ENCODE data around the gene LOX.
A peak's percentile ranks its signal among the peaks of the same experiment; 100 is the strongest.

The LOX gene

GRCh38 chr5:122085041-122085440 lies 7.0 kb upstream of the LOX start:
- DNase-seq (ENCODE audit: low spot score in 2 of 2) (no peak), ATAC-seq (ENCODE audit: low read depth) (no peak)
- H3K4me3 Mint-ChIP-seq, result no peak overlapping the region
- H3K4me1 Mint-ChIP-seq, result no peaks in the 10 kb centered on the region
- no peak overlapping the region for H3K27ac Mint-ChIP-seq
- H3K27me3 Mint-ChIP-seq, result peaks cover 9% of the 10 kb centered on the region
- no peaks in the 10 kb centered on the region for H3K9me3 Mint-ChIP-seq
- no peaks in the 10 kb centered on the region for H3K36me3 Mint-ChIP-seq

GRCh38 chr5:122083535-122083934 lies 5.5 kb upstream of the LOX start:
- ATAC-seq (ENCODE audit: low read depth) (no peak), DNase-seq (ENCODE audit: low spot score in 2 of 2) (no peak)
- Mint-ChIP-seq H3K27me3 (peaks cover 16% of the 10 kb centered on the region), H3K9me3 (no peaks in the 10 kb centered on the region), H3K36me3 (no peaks in the 10 kb centered on the region), H3K4me3 (no peak overlapping the region), H3K4me1 (no peaks in the 10 kb centered on the region), H3K27ac (no peak overlapping the region)

GRCh38 chr5:122081541-122081940 lies 3.5 kb upstream of the LOX start:
- H3K27me3 Mint-ChIP-seq, result peaks cover 24% of the 10 kb centered on the region
- H3K4me3 Mint-ChIP-seq, result no peak overlapping the region
- ATAC-seq (ENCODE audit: low read depth), result no peak
- H3K36me3 Mint-ChIP-seq, result no peaks in the 10 kb centered on the region
- no peak for DNase-seq (ENCODE audit: low spot score in 2 of 2)
- peaks cover 10% of the 10 kb centered on the region for H3K4me1 Mint-ChIP-seq
- no peaks in the 10 kb centered on the region for H3K9me3 Mint-ChIP-seq
- H3K27ac Mint-ChIP-seq, result no peak overlapping the region

GRCh38 chr5:122077366-122078115 lies 518 bp downstream of the LOX start:
- H3K9me3 Mint-ChIP-seq, result no peaks in the 10 kb centered on the region
- H3K4me1 Mint-ChIP-seq, result peaks cover 10% of the 10 kb centered on the region
- peak overlapping the region; percentile 62 for H3K4me3 Mint-ChIP-seq
- ATAC-seq (ENCODE audit: low read depth) (no peak), DNase-seq (ENCODE audit: low spot score in 2 of 2) (no peak)
- H3K27ac Mint-ChIP-seq, result no peak overlapping the region
- peaks cover 25% of the 10 kb centered on the region for H3K27me3 Mint-ChIP-seq
- no peaks in the 10 kb centered on the region for H3K36me3 Mint-ChIP-seq

GRCh38 chr5:122076669-122077365 lies 1.2 kb downstream of the LOX start:
- no peaks in the 10 kb centered on the region for H3K36me3 Mint-ChIP-seq
- H3K4me3 Mint-ChIP-seq, result peak overlapping the region; percentile 62
- H3K9me3 Mint-ChIP-seq, result no peaks in the 10 kb centered on the region
- H3K27me3 Mint-ChIP-seq, result peaks cover 25% of the 10 kb centered on the region
- ATAC-seq (ENCODE audit: low read depth) (peak; percentile 39), DNase-seq (ENCODE audit: low spot score in 2 of 2) (no peak)
- peaks cover 10% of the 10 kb centered on the region for H3K4me1 Mint-ChIP-seq
- H3K27ac Mint-ChIP-seq, result no peak overlapping the region

- Mint-ChIP-seq H3K27me3 (peaks cover 25% of the 10 kb centered on the region), H3K27ac (no peak overlapping the region), H3K9me3 (no peaks in the 10 kb centered on the region), H3K4me1 (peaks cover 10% of the 10 kb centered on the region), H3K36me3 (no peaks in the 10 kb centered on the region), H3K4me3 (no peak overlapping the region)
- ATAC-seq (ENCODE audit: low read depth) (no peak), DNase-seq (ENCODE audit: low spot score in 2 of 2) (no peak)
Measured at GRCh38 chr5:122076050-122076461, 2.0 kb downstream of the LOX start.

GRCh38 chr5:122073864-122074263 lies 4.2 kb downstream of the LOX start:
- ATAC-seq (ENCODE audit: low read depth) (no peak), DNase-seq (ENCODE audit: low spot score in 2 of 2) (no peak)
- H3K27me3 Mint-ChIP-seq, result peaks cover 12% of the 10 kb centered on the region
- H3K36me3 Mint-ChIP-seq, result no peaks in the 10 kb centered on the region
- no peak overlapping the region for H3K27ac Mint-ChIP-seq
- no peaks in the 10 kb centered on the region for H3K9me3 Mint-ChIP-seq
- H3K4me3 Mint-ChIP-seq, result no peak overlapping the region
- peaks cover 10% of the 10 kb centered on the region for H3K4me1 Mint-ChIP-seq

- no peak overlapping the region for H3K4me3 Mint-ChIP-seq
- ATAC-seq (ENCODE audit: low read depth) (no peak), DNase-seq (ENCODE audit: low spot score in 2 of 2) (no peak)
- H3K4me1 Mint-ChIP-seq, result peaks cover 6% of the 10 kb centered on the region
- no peak overlapping the region for H3K27ac Mint-ChIP-seq
- no peaks in the 10 kb centered on the region for H3K9me3 Mint-ChIP-seq
- H3K36me3 Mint-ChIP-seq, result no peaks in the 10 kb centered on the region
- H3K27me3 Mint-ChIP-seq, result peaks cover 9% of the 10 kb centered on the region
Measured at GRCh38 chr5:122073018-122073417, 5.0 kb downstream of the LOX start.

GRCh38 chr5:122067390-122067789 lies 10.7 kb downstream of the LOX start:
- Mint-ChIP-seq H3K4me1 (no peaks in the 10 kb centered on the region), H3K27me3 (no peaks in the 10 kb centered on the region), H3K36me3 (no peaks in the 10 kb centered on the region), H3K9me3 (no peaks in the 10 kb centered on the region), H3K27ac (no peak overlapping the region), H3K4me3 (no peak overlapping the region)
- no peak for DNase-seq (ENCODE audit: low spot score in 2 of 2)
- ATAC-seq (ENCODE audit: low read depth), result no peak

- H3K4me1 Mint-ChIP-seq, result no peaks in the 10 kb centered on the region
- H3K27ac Mint-ChIP-seq, result no peak overlapping the region
- ATAC-seq (ENCODE audit: low read depth), result no peak
- no peaks in the 10 kb centered on the region for H3K36me3 Mint-ChIP-seq
- no peak overlapping the region for H3K4me3 Mint-ChIP-seq
- H3K27me3 Mint-ChIP-seq, result no peaks in the 10 kb centered on the region
- no peaks in the 10 kb centered on the region for H3K9me3 Mint-ChIP-seq
- DNase-seq (ENCODE audit: low spot score in 2 of 2), result no peak
Measured at GRCh38 chr5:122064992-122065391, 13.1 kb downstream of the LOX start.

GRCh38 chr5:122063836-122064235 lies 14.2 kb downstream of the LOX start:
- Mint-ChIP-seq H3K27me3 (no peaks in the 10 kb centered on the region), H3K27ac (no peak overlapping the region), H3K4me3 (no peak overlapping the region), H3K36me3 (no peaks in the 10 kb centered on the region), H3K4me1 (no peaks in the 10 kb centered on the region), H3K9me3 (no peaks in the 10 kb centered on the region)
- DNase-seq (ENCODE audit: low spot score in 2 of 2) (no peak), ATAC-seq (ENCODE audit: low read depth) (no peak)

- Mint-ChIP-seq H3K4me1 (no peaks in the 10 kb centered on the region), H3K27ac (no peak overlapping the region), H3K4me3 (no peak overlapping the region), H3K27me3 (no peaks in the 10 kb centered on the region), H3K36me3 (peaks cover 1% of the 10 kb centered on the region), H3K9me3 (no peaks in the 10 kb centered on the region)
- DNase-seq (ENCODE audit: low spot score in 2 of 2) (no peak), ATAC-seq (ENCODE audit: low read depth) (no peak)
Measured at GRCh38 chr5:122062205-122062604, 15.9 kb downstream of the LOX start.

- no peak for DNase-seq (ENCODE audit: low spot score in 2 of 2)
- H3K27me3 Mint-ChIP-seq, result no peaks in the 10 kb centered on the region
- H3K36me3 Mint-ChIP-seq, result peaks cover 12% of the 10 kb centered on the region
- H3K4me3 Mint-ChIP-seq, result no peak overlapping the region
- ATAC-seq (ENCODE audit: low read depth), result no peak
- H3K4me1 Mint-ChIP-seq, result no peaks in the 10 kb centered on the region
- no peaks in the 10 kb centered on the region for H3K9me3 Mint-ChIP-seq
- no peak overlapping the region for H3K27ac Mint-ChIP-seq
Measured at GRCh38 chr5:122056913-122057312, 21.1 kb downstream of the LOX start.

GRCh38 chr5:122054266-122054665 lies 23.8 kb downstream of the LOX start:
- Mint-ChIP-seq H3K9me3 (no peaks in the 10 kb centered on the region), H3K27ac (no peak overlapping the region), H3K27me3 (no peaks in the 10 kb centered on the region), H3K4me3 (no peak overlapping the region), H3K36me3 (peaks cover 12% of the 10 kb centered on the region), H3K4me1 (no peaks in the 10 kb centered on the region)
- DNase-seq (ENCODE audit: low spot score in 2 of 2) (no peak), ATAC-seq (ENCODE audit: low read depth) (no peak)

Data from memory B cell (primary cell).